DMS 273 (cell line): ENCODE measurements around the gene DUSP16.

Source experiments
- DNase-seq: peaks from one replicate; lab custom pipeline; 2025; ENCODE audit not compliant: unreplicated experiment; lab: John Stamatoyannopoulos, UW

DUSP16 gene

GRCh38 chr12:12501121-12501520 lies 61.5 kb downstream of the DUSP16 start:
- DNase-seq: no peak

DNA sequence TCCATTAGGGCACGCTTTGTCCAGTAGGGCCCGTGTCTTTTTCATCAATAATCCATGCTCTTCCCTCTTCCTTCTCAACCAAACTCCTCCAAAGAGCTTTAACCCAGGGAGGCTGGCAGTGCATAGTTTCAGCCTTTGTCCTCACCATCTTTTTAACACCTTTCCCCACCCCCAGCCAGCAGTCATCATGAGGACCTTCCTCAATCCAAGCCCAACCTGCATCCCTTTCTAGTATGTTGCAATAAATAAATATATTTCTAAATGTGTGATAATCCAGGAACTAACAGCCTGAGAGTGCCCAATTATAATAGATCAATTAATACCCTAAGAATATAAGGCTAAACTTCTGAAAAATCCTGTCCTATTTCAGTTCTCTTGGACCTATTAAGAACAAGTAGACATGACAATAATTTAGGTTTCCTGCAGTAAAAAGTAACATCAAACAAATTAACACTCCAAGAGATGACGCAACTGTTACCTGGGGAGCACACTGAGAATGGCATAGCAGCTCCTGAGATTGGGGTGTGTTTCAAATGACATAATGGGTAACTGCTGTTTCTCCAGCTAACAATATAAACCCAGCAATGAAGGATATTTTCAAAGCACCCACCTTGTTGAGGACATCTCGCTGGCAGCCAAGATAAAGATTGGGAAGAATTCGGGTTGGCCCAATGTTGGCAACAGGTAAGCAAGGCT lies 62.6 kb downstream of the DUSP16 start:
- no peak for DNase-seq

DNA sequence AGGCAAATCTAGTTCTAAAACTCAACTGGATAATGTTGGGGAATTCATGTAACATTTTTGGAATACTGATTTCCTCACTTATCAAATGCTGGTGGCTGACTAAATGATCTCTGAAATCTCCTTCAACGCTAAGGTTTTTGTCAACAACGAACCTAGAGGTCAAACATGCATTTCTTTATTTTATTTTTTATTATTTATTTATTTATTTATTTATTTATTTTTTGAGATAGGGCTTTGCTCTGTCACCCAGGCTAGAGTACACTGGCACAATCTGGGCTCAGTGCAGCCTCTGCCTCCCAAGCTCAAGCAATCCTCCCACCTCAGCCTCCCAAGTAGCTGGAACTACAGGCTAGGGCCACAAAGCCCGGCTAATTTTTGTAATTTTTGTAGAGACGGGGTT lies 64.5 kb downstream of the DUSP16 start:
- no peak for DNase-seq

DNA sequence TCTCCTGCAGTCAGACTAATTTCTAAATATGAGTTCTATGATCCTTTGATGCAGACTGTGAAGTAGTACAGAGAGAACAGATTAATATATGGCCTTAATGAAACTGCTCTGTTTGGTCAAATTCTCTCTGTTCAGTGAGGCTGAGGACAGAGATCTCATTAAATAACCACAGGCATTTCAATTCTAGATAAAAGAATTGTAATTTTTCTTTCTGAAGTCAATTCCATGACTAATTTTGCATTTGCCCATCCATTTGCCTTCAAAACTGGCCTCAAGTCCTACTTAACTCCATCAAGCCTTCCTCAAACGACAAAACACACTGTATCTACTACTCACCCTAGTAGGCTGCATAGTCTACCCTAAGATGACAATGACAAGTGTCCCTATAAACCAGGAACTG lies 67.1 kb downstream of the DUSP16 start:
- no peak for DNase-seq

DNA sequence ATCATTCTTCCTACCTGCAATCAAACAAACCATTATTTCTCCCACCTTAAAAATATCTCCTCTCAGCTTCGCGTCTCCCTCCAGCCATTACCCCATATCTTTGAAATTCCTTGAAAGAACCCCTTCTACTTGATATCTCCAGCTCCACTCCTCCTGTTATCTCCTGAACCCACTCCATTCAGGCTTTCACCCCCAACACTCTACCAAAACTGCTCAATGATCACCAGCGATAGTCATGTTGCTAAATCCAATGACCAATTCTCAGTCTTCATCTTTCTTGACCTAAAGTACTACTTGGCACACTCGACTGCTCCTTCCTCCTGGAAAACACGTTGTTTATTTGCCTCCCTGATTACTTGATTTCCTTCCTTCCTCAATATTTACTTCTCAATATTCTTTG lies 70.1 kb downstream of the DUSP16 start:
- DNase-seq: no peak

DNA sequence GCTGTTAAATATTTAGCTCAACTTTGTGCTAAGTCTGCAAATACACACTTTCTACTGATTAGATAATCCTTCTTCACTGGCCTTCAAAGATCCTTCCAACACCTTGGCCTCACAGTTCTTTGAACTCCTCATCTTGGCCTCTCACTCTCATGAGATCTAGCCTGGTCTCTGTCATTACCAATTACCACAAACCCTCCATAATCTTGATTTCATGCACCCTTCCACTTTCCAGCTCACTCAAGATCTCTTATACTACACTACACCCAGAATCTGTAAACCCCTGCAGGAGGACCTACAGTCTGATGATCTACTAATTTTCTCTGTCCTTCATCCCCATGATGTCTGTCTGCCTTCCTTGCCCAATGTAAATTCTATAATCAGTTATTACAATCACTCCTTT lies 71.1 kb downstream of the DUSP16 start:
- DNase-seq: no peak

DNA sequence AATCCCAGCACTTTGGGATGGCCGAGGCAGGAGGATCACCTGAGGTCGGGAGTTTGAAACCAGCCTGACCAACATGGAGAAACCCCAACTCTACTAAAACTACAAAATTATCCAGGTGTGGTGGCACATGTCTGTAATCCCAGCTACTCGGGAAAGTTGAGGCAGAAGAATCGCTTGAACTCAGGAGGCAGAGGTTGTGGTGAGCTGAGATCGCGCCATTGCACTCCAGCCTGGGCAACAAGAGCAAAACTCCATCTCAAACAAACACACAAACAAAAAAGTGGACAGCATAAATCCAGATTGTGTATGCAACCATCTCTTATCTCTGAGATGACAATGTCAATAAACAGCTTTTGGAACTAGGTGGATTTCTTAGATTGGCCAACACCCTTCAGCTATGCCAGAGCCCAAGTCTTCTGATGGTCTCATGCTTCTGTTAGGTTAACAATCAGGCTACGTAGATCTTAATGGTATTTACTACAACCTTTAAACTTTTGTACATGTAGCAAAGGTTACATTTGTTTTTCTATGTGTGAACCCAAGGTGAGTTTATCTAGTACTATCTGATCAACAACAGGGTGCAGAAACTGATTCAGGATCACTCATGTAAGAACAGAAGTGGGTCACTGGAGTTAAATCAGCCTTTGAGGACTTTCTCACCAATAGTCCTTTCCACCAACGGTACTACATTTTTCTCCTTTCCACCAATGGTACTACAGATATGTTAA lies 73.7 kb downstream of the DUSP16 start:
- DNase-seq: no peak

DNA sequence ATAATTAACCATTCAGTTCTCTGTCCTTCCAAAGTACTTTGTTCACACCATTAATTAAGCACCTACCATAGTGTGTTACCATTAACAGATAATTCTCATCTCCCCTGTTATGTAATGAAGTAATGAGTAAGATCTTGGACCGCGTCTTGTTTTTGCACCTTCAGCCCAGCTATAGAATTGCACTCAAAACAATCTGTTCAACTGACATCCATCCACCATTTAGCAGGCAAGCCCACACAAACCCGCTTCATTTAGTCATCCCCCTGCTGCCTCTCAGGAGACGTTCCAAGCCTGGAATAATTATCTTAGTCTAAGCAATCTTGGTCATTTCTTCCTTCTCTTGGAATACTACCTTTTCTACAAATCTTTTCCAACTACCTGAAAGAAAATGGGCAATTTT lies 74.4 kb downstream of the DUSP16 start:
- DNase-seq: no peak

- DNase-seq: no peak
Observed at GRCh38 chr12:12487490-12487889, 75.2 kb downstream of the DUSP16 start.

- no peak for DNase-seq
Observed at GRCh38 chr12:12486661-12487240, 75.9 kb downstream of the DUSP16 start.

- DNase-seq: no peak
Observed at GRCh38 chr12:12483438-12483837, 79.2 kb downstream of the DUSP16 start.

- no peak for DNase-seq
Observed at GRCh38 chr12:12482959-12483358, 79.7 kb downstream of the DUSP16 start.

GRCh38 chr12:12482150-12482761 lies 80.4 kb downstream of the DUSP16 start:
- no peak for DNase-seq

- no peak for DNase-seq
Observed at GRCh38 chr12:12481631-12482030, 81.0 kb downstream of the DUSP16 start.

GRCh38 chr12:12480074-12480473 lies 82.6 kb downstream of the DUSP16 start:
- no peak for DNase-seq

- no peak for DNase-seq
Observed at GRCh38 chr12:12477532-12477890, 85.2 kb downstream of the DUSP16 start.

DNA sequence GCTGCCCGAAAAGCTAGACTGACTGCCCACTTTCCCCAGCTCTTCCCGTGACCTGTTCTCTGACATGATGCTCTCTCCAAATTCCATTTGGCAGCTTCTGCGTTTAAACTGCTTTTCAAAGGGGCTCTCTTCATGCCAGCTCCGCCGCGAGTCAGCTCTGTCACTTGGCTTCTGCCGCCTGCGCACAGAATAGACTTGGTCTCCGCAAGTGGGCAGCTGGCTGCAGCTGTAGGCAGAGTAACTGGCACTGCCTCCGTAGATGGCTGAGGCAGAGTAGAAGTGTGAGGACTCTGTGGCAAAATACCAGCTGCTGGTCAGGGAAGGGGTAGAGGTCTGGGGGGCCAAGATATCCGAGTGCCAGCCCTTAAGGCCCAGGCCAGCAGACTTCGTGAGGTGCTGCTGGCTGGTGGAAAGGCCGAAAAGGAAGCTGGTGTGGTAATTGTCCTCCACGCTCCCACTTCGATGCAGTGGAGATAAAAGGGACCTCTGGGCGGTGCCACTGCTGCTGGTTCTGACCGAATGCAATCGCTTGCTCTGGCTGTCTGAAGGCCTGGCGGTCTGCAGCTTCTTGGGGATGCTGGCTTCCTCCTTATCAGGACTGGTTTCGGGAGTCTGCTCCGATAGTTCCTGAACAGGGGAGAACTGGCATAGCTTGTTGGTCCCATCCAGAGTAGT lies 85.7 kb downstream of the DUSP16 start:
- no peak for DNase-seq

GRCh38 chr12:12474931-12475795 lies 87.5 kb downstream of the DUSP16 start:
- no peak for DNase-seq

- DNase-seq: no peak
Observed at GRCh38 chr12:12474471-12474928, 88.2 kb downstream of the DUSP16 start.

DNA sequence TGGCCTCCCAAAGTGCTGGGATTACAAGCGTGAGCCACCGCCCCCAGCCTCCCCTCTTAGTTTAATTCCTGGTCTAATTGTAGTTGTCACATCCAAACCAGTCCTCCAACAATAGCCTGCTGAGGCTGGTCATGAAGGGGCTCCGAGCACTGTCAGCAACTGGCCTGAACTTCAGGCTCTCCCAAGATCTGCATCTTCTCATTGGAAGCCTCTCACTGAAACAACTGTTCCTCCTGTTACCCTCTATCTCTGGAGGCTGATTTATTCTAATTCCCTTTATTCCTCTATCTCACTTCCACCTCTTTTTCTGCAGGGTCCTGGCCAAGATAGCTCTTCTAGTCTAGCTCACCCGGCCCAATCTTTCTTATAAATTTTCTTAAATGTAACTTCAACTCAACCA lies 89.4 kb downstream of the DUSP16 start:
- no peak for DNase-seq
